Left ventricle myocardium inferior (tissue), 1 donor: ENCODE data around the gene KIAA1328. TPM values are rescaled to one million over a fixed set of nuclear protein-coding genes. Genes with fewer than 3 reads are reported as not detected.
A peak's percentile ranks its signal among the peaks of the same experiment; 100 is the strongest.

Experiments used
- DNase-seq: peaks from one replicate; pipeline ENCODE4 v3.0.0-alpha.2; 2020
- H3K27ac ChIP-seq: fragments of 200-600 bp; replicated peaks from 2 replicates; pipeline ENCODE4 v1.8.0; 2021
- H3K27me3 ChIP-seq: fragments of 200-600 bp; 2 replicates; pipeline ENCODE4 v1.8.0; 2021; ENCODE audit warnings: low read depth
- H3K36me3 ChIP-seq: fragments of 200-600 bp; 2 replicates; pipeline ENCODE4 v1.8.0; 2021
- H3K4me1 ChIP-seq: fragments of 200-600 bp; 2 replicates; pipeline ENCODE4 v1.8.0; 2021
- H3K4me3 ChIP-seq: fragments of 200-600 bp; 2 replicates; pipeline ENCODE4 v1.8.0; 2021; ENCODE audit warnings: mild to moderate bottlenecking, moderate library complexity
- H3K9me3 ChIP-seq: fragments of 200-600 bp; replicated peaks from 2 replicates; pipeline ENCODE4 v1.8.0; 2021
- intact Hi-C: fragments of 100-400 bp; cut with micrococcal nuclease; formaldehyde crosslinking; loops from one replicate; pipeline ENCODE4 v1.11.0; 2022
- total RNA-seq: library from RNA; stranded (reverse); fragmentation: NEBNext Ultra II Directional; extraction: Animal tissue kit (Norgen Biotek cat#: 25700); gene quantifications from one replicate; pipeline ENCODE4 v1.2.1, GENCODE V29; 2021
- TF ChIP-seq, protein P1 (sequence below): fragments of 200-600 bp; IDR thresholded peaks from 2 replicates; pipeline ENCODE4 v1.8.0; 2021; ENCODE audit warnings: antibody characterized with exemption, mild to moderate bottlenecking, borderline replicate concordance
- donor health status: DM: no; HTN: yes; CAD: no; lungs with severe emphysema.

KIAA1328 gene
- total RNA-seq, 1 donor from 2014 or later: 4.0 TPM

DNA sequence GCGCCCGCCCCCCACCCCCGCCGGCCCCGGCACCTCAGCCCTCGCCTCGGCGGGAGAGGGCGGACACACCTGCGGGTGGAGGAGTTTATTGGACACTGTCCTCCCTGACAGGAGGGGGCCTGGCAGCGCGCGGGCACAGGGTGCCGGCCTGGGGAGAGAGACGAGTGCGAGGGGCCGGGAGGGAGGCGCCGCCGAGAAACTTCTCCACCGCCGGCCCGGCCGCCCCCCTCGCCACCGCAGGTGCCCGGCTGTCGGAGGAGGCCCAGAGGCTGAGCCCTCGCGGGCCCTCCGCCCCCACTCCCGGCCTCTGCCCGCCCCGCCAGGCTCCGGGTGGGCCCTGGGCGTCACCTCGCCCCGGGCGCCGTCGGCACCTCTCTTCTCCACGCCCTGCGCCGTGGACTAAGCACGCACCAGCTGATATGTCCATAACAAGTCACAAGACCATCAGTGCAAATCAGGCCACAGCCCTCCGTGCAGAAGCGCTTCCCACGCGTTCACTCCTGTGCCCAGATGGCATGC, 425.4 kb downstream of the KIAA1328 start:
- TF ChIP-seq, protein P1, sequence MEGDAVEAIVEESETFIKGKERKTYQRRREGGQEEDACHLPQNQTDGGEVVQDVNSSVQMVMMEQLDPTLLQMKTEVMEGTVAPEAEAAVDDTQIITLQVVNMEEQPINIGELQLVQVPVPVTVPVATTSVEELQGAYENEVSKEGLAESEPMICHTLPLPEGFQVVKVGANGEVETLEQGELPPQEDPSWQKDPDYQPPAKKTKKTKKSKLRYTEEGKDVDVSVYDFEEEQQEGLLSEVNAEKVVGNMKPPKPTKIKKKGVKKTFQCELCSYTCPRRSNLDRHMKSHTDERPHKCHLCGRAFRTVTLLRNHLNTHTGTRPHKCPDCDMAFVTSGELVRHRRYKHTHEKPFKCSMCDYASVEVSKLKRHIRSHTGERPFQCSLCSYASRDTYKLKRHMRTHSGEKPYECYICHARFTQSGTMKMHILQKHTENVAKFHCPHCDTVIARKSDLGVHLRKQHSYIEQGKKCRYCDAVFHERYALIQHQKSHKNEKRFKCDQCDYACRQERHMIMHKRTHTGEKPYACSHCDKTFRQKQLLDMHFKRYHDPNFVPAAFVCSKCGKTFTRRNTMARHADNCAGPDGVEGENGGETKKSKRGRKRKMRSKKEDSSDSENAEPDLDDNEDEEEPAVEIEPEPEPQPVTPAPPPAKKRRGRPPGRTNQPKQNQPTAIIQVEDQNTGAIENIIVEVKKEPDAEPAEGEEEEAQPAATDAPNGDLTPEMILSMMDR: no peak
- H3K27me3 ChIP-seq: peaks cover 99% of the 10 kb centered on the region
- intact Hi-C loops: no loop called here
- H3K4me1 ChIP-seq: peaks cover 12% of the 10 kb centered on the region
- H3K36me3 ChIP-seq: no peaks in the 10 kb centered on the region
- no peak overlapping the region for H3K27ac ChIP-seq
- no peak for DNase-seq
- no peaks in the 10 kb centered on the region for H3K9me3 ChIP-seq
- H3K4me3 ChIP-seq: peak overlapping the region; percentile 66

DNA sequence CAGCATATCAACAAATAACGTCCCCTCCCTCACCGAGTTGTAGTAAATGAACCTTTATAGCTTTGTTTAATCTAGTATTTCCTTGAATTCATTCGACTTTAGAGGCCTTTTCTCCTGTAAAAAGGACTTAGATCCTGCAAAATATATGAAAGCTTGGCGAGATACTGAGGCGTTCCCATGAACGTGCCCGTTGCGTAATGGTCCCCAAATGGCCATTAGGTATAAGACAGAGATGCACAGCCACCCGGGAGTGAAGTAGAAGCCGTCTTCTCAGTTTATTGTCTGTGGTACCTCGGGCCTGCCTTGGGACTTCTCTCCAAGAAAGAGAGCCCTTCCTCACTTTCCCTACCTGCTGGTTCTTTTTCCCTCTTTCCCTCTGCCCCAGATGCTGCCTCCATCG, 426.0 kb downstream of the KIAA1328 start:
- Histone ChIP-seq H3K36me3 (no peaks in the 10 kb centered on the region), H3K9me3 (no peaks in the 10 kb centered on the region), H3K4me3 (no peak overlapping the region), H3K27ac (no peak overlapping the region), H3K27me3 (peaks cover 99% of the 10 kb centered on the region), H3K4me1 (peaks cover 12% of the 10 kb centered on the region)
- TF ChIP-seq, protein P1: no peak
- intact Hi-C loops: no loop called here
- DNase-seq: no peak

DNA sequence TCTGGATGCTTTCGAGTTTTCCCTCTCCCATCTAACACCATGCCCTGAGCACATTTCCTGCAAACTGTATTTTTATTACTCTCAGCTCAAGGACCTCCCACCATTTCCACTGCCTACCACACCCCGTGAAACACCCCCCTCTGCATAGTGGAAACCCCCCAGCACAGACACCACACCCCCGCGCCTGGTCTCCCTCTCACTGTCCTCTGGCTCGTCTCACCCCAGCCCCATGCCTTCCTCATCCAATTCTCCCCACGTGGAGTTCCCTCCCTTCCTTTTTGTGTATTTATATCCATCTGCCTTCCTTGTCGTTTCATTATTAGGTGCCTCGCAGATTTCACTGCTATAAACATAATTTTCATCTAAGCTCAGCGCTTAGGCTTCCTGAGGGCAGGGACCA, 429.2 kb downstream of the KIAA1328 start:
- Histone ChIP-seq H3K4me3 (no peak overlapping the region), H3K9me3 (no peaks in the 10 kb centered on the region), H3K27me3 (peaks cover 99% of the 10 kb centered on the region), H3K4me1 (peaks cover 12% of the 10 kb centered on the region), H3K36me3 (no peaks in the 10 kb centered on the region), H3K27ac (no peak overlapping the region)
- DNase-seq: no peak
- intact Hi-C loops: no loop called here
- TF ChIP-seq, protein P1: no peak

DNA sequence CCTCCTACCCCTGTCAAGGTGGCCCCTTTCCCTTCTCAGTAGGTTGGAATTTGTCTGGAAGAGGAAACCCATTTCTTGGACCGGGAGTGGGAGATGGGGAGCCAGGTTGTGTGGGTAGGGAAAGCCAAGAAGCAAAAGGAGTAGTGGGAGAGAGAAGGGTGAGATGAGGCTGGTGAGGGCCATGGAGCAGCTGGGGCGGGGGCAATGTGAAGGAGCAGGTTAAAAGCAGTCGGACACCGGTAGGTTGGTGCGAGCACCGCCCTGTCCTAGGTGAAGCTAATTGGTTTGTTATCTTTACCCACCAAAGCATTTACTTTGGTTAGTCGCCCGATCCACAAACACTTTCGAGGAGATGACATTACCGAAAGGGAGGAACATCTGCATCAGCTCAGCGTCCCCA, 429.9 kb downstream of the KIAA1328 start:
- intact Hi-C loops: no loop called here
- H3K27me3 ChIP-seq: peaks cover 99% of the 10 kb centered on the region
- H3K36me3 ChIP-seq: no peaks in the 10 kb centered on the region
- no peak overlapping the region for H3K4me3 ChIP-seq
- H3K27ac ChIP-seq: no peak overlapping the region
- no peak for DNase-seq
- no peaks in the 10 kb centered on the region for H3K9me3 ChIP-seq
- TF ChIP-seq, protein P1: no peak
- H3K4me1 ChIP-seq: peaks cover 8% of the 10 kb centered on the region

DNA sequence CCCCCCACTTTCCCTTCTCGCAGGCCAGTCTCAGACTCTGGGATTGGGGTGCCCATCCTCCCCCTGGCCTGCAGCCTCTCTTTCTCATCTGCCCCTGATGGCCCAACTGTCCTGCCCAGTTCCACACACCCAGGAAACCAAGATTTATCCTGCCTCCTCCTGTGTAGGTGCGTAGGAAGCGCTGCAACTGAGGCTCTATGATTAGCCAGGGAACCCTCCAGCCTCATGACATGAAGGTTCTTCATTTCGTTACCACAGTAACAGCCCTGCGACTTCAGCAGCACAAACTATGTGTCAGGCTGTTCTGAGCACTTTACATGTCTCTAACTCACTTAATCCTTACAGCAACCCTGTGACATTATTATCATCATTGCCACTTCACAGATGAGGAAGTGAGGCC, 430.8 kb downstream of the KIAA1328 start:
- DNase-seq: no peak
- no peak overlapping the region for H3K4me3 ChIP-seq
- TF ChIP-seq, protein P1: no peak
- H3K9me3 ChIP-seq: no peaks in the 10 kb centered on the region
- H3K27me3 ChIP-seq: peaks cover 99% of the 10 kb centered on the region
- intact Hi-C loops: no loop called here
- H3K36me3 ChIP-seq: no peaks in the 10 kb centered on the region
- no peak overlapping the region for H3K27ac ChIP-seq
- H3K4me1 ChIP-seq: peaks cover 1% of the 10 kb centered on the region
